Measurements from ENCODE around the gene BANP.
A peak's percentile ranks its signal among the peaks of the same experiment; 100 is the strongest.

BANP gene

DNA sequence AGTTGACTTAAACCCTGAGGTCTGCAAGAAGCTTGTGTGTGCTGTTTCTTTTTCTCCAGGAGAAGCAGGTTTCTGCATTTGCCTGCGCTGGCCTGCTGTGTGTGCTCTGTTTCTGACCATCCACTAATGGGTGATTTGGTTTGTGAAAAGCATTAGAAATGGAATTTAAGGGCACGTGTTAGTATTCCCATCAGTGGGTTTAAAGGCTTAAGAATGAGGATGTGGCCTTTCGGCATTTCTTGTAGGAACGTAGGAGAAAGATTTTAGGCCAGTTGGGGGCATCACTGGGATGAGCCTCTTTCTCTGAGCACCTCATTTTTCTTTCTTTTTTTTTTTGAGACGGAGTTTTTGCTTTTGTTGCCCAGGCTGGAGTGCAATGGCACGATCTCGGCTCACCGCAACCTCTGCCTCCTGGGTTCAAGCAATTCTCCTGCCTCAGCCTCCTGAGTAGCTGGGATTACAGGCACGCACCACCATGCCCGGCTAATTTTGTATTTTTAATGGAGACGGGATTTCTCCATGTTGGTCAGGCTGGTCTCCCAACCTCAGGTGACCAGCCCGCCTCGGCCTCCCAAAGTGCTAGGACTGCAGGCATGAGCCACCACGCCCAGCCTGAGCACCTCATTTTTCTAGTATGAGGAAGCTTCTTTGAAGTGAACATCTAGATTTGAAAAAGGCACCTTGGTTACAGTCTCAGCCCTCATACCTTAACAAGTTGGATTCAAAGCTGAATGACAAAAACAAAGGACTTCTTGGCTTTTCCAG, 110.3 kb downstream of the BANP start:
- TF ChIP-seq, protein P1, sequence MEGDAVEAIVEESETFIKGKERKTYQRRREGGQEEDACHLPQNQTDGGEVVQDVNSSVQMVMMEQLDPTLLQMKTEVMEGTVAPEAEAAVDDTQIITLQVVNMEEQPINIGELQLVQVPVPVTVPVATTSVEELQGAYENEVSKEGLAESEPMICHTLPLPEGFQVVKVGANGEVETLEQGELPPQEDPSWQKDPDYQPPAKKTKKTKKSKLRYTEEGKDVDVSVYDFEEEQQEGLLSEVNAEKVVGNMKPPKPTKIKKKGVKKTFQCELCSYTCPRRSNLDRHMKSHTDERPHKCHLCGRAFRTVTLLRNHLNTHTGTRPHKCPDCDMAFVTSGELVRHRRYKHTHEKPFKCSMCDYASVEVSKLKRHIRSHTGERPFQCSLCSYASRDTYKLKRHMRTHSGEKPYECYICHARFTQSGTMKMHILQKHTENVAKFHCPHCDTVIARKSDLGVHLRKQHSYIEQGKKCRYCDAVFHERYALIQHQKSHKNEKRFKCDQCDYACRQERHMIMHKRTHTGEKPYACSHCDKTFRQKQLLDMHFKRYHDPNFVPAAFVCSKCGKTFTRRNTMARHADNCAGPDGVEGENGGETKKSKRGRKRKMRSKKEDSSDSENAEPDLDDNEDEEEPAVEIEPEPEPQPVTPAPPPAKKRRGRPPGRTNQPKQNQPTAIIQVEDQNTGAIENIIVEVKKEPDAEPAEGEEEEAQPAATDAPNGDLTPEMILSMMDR (IDR thresholded peaks at IDR 0.05), result no peak
- Histone ChIP-seq H3K27ac (no peak overlapping the region), H3K4me3 (no peak overlapping the region)
- DNase-seq (ENCODE audit: low spot score), result no peak

DNA sequence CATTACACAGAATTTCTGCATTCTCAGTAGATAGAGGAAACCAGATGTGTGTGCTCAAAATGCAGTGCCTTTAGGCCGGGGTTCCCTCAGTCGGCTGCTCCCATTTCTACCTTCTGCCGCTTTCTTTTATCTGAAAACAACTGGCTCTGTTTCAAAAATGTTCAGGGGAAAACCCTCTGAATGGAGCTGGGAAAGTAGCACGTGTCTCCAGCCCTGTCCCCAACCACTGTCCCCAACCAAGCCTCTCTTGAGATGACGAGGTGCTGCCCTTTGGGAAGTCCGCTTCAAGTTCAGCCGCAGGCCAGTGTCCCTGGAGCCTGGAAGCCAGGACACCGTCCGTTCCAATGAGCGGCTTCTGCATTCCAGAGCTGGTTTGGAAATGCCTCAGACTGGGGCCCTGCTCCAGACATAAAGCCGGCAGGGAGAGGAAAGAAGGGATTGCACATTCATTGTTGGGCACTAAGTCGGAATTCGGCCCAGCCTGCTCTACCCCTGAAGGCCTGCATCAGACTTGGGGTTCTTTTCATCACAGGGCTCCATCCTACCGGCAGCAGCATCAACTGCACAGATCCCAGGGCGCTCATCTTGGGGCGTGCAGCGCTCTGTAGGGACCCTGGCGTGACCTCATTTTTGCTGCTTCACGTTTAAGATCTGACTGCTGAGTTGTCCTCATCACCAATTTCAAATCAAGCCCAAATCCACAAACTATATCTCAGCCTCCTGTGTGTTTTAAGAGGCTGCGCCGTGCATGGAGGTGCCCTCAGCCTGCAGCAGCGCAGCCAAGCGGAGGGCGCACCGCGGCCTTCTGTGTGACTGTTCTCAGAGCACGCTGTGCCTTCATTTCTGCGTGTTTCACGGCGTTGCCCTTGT, 111.3 kb downstream of the BANP start:
- TF ChIP-seq, protein P1 (IDR thresholded peaks at IDR 0.05), result no peak
- peak overlapping the region; percentile 20 for H3K4me3 ChIP-seq
- DNase-seq (ENCODE audit: low spot score), result peak; percentile 82
- peak overlapping the region; percentile 23 to 81 for H3K27ac ChIP-seq

- Histone ChIP-seq H3K27ac (peak overlapping the region; percentile 23 to 81), H3K4me3 (peak overlapping the region; percentile 20)
- TF ChIP-seq, protein P1 (IDR thresholded peaks at IDR 0.05), result no peak
- no peak for DNase-seq (ENCODE audit: low spot score)
These were observed 112.1 kb downstream of the BANP start for GRCh38 chr16:88063211-88063773.

DNA sequence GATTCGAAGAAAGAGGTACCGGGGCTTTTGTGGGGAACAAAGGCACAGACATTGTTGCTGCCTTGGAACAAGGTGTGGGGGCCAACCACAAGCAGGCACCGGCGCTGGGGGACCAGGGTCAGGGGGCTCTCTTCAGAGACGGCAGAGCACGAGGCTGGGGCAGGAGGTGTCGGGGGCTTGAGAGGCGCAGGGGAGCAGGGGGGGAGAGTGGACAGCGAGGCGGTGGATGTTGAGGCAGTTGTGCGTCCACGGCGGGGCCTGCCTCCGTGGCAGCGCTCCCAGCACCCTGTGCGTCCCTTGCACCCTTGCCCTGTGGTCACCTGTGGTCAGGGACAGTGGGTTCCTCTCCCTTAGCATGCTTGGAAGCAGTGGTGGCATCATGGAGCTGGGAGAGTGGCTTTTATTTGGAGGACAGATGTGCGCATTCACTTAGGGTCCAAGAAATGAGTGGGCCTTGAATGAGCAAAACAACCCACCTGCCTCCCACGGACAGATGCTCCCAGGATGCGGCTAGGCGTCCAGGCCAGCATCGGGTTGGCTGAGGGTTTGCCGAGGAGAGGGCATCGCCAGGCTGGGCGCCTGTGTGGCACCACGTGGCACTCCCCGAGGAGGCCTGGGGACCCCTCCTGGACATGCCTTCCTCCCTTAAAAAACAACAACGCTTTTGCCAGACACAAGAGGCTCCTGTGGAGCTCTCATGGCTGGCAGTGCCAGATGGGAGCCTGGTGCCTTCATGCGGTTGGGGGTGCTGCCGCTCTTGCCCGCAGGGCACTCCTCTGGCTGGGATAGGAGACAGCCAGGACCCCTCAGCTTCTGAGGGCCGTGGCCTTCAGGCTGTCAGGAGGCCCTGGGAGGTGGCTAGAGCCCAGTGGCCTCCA, 113.0 kb downstream of the BANP start:
- TF ChIP-seq, protein P1 (IDR thresholded peaks at IDR 0.05), result no peak
- no peak overlapping the region for H3K4me3 ChIP-seq
- peak overlapping the region in 1 of 2 donors; percentile 81 for H3K27ac ChIP-seq
- no peak for DNase-seq (ENCODE audit: low spot score)

GRCh38 chr16:88064889-88065746, 113.9 kb downstream of the BANP start:
- DNase-seq (ENCODE audit: low spot score), result no peak
- H3K4me3 ChIP-seq, result no peak overlapping the region
- no peak overlapping the region for H3K27ac ChIP-seq
- TF ChIP-seq, protein P1 (IDR thresholded peaks at IDR 0.05), result no peak

GRCh38 chr16:88065747-88066142, 114.5 kb downstream of the BANP start:
- TF ChIP-seq, protein P1 (IDR thresholded peaks at IDR 0.05), result no peak
- no peak overlapping the region for H3K27ac ChIP-seq
- no peak for DNase-seq (ENCODE audit: low spot score)

More at GRCh38 chr16:88065747-88066142, 114.5 kb downstream of the BANP start:
- H3K4me3 ChIP-seq, result no peak overlapping the region

All from coronary artery (tissue), 2 donors.